HG03558 (cell line): Measurements from ENCODE around the gene SLX4IP.

Experiments
- ATAC-seq: cut with Tn5 transposase; IDR thresholded peaks from one replicate; pipeline ENCODE4 v1.9.1; 2021; ENCODE audit warnings: moderate number of reproducible peaks; ENCODE audit not compliant: unreplicated experiment; ENCODE audit errors: extremely low read depth

SLX4IP gene

DNA sequence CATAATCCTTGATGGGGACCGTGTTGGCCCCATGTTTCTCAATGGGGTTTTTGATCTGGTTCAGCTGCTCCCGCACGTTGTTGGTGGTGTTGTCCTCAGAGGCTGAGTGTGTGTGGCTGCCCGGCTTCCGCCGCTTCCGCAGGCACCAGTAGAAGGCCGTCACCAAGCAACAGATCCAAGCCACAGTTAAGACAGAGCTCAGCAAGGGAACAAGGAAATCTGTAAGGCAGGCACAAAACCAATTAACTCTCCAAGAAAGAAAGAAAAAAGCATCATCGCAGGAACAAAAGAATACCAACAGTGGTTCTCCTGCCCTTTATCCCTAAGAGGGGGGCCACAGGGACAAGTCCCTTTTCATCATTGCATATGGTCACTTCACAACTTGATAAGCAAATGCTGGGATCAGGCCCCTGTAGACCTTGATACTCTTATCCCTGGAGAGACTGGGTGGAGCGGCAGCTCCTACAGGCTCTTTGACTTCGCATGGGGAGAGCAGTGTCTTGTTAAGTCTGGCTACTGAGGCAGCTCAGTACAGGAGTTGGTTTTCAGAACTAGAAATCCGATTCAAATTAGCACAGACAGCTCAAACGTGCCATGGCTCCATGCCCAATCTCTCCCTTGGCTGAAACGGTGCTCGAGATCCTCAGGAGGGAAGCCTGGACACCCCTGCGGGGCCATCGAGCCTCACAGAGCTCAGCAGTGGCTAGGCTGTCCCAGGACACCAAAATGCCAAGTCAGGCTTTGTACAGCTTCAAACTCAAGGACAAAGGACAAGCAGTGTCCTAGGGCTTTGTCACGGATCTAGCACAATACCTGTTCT is 204.8 kb downstream of the SLX4IP start:
- ATAC-seq: no peak

DNA sequence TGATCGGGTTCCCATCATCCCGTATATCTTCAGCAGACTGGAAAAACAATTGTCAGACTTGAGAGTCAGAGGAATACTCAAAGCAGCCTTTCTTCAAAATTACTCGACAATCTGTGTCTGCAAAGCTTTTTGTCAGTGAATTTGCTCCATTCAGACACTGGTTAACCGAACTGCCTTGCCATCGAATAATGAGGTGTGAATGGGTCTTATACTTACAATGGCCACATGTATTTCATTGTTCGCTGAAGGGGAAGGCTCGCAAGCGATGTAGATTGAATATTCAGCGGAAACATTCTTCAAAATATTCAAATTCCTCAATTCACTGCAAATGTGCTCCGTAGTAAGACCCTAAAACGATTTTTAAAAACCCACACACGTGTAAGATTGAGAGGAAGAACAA is 205.8 kb downstream of the SLX4IP start:
- no peak for ATAC-seq

DNA sequence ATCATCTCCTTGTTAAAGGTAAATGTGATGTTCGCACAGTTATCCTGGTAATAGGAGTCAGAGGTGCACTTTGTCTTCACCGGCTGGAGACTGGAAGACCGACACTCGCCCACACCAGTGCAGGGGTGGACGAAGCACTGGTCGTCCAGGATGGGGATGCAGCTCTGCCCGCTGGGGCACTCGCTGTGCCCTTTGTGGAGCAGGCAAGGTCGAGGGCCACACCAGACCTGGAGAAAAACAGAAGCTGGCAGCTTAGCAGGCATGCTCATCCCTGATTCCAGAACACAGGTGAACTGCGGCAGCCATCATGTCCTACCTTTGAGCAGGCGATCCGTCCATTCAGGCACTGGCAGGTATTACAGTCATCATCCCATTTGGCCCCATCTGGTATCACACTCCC is 206.4 kb downstream of the SLX4IP start:
- no peak for ATAC-seq

DNA sequence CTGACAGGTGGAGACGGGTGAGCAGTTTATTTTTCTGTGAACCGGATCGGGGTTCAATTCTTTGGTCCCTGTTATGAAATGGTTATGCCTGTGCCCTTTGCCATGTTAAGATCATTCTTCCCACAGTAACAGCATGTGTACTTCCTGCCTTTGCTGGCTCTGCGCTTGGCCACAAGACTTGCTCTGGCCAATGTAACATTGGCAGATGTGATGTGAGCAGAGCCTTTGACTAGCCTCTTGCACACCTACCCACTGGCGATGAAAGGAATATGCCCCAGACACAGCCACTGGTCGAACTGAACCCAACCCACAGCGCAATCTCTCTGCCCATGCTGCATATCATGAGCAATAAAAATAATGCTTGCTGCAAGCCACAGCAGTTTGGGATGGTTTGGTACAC is 206.8 kb downstream of the SLX4IP start:
- no peak for ATAC-seq

DNA sequence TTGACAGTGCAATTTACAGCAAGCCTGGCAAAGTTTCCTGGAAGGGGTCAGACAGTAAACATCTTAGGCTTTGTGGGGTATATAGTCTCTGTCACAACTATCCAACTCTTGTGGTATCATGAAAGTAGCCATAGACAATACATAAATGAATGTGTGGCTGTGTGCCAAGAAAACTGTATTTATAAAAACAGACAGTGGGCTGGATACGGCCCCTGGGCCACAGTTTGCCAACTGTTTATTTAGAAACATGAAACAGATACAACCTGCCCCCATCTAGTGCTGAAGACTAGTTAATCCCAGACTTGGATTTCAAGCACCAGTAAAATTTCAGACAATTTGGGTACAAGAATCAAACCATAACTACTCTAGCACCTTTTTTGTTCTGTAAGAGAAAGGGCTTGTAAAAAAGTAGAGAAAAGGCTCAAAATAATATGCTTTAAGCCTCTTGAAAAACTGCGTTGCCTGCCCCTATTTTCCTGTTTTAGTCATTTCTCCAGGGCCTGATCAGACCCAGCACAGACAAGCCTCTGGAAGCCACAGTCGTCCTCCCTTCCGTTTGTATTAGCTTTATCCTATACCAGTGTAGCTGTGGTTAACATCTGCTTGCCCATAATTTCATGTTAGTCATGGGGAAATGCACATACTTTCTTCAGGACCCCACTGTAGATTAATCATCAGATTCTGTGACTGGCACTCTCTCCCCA is 207.9 kb downstream of the SLX4IP start:
- ATAC-seq: no peak

DNA sequence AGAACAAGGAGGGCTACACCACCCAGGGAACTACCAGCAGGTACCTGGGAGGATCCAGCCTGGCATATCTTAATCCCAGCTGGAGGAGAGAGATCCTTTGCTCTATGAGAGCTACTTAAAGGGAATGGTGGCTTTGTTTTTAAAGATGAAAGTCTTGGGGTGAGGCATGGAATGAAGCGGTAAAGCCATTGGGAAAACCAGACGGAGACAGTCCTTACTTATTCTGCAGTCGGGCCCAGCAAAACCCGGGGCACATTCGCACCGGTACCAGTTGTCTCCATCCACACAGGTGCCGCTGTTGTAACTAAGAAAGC is 208.4 kb downstream of the SLX4IP start:
- ATAC-seq: no peak

DNA sequence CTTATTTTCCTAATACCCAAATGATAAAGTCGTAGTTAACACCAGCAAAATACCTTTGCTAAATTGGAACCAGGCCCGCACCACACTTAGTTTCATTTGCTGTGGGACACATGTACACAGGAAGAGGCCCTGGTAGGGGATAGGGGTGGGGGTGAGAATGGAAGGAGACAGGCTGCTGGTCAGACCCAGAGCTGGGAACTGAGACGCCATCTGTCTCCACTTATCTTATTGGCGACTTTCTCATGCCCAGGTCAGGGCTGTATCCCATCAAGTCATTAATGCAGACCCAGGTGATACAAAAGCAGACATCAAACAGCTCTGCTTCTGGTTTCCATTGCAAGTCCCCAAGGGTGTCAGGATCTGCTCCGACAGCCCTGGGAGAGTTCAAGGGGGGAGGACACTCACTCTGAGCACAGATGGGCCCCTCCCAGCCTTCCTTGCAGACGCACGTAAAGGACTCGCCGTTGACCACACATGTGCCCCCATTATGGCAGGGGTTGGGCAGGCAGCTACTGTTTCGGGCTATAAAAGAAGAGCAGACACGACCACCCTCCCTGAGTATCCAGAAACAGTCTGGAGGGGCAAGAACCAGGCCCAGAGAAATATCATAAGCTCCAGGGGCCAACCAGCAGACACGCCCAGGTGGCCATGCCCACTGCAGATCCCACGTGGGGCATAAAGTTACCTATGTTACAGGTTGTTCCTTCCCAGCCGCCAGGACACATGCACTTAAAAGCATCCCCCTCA is 209.5 kb downstream of the SLX4IP start:
- ATAC-seq: no peak

DNA sequence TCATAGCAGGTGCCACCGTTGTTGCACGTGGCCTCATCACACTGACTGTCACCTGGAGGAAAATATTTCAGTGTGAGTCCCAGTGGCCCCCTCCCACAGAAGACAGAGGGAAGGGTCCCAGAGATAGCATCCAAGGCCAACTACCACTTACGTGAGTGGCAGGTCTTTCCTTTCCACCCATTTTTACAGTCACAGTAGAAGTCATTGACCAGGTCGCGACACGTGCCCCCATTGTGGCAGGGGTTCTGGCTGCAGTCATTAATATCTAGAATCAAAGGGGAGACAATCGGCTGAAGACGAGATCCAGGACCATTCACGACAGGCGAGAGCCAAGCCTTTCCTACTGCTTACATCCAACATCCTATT is 210.1 kb downstream of the SLX4IP start:
- ATAC-seq: no peak

DNA sequence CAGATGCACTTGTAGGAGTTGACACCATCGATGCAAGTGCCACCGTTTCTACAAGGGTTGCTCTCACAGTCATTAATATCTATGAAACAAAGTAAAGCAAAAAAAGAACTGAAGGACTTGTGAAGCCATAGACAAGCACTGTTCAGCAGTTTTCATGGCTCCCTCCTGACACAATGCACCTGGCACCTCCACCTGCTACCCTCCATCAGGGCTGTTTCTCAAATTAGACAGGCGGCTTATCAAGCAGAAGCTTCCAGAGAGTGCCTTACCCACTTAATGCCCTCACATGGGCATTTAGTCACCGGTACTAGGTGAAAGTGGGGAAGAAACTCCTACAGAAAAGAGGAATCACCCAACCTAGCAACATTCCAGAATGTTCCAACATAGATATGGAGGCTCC is 210.9 kb downstream of the SLX4IP start:
- no peak for ATAC-seq

DNA sequence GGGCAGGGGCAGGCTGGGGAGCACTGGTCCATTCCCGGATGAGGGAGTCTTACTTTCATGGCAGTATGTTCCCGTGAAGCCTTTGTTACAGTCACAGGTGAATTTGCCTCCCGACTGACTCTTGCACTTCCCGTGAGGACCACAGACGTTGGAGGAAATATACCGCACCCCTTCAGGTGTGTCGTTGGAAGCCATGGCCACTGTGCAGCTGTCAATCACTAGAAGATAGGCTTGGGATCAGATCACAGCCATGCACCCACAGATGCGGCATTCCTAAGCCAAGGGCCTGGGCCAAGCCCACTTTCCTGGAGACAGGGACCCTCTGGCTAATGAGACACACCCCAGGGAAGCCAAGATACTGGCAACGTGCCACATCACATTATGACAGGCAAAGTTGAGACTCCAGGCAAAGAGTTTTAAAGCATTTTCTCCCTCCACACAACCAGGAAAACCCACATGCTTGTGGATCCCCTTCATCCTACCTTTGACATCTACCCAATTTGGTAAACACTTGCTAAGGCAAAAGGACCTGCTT is 211.8 kb downstream of the SLX4IP start:
- ATAC-seq: no peak

DNA sequence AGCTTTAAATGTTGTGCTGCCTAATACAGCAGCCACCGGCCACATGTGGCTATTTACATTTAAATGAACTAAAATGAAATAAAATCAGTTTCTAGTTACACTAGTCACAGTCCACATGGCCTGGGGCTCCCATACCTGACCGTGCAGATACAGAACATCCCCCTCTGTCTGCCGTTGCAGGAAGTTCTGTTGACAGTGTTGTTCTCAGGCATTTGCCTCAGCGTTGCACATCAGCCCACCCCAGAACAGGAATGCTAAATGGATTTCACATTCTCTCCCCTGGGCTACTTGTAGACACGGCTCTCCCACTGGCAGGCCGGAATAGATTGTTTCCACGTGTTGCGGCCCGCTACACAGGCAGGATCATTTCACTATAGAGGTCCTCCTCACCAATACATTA is 212.4 kb downstream of the SLX4IP start:
- ATAC-seq: no peak

DNA sequence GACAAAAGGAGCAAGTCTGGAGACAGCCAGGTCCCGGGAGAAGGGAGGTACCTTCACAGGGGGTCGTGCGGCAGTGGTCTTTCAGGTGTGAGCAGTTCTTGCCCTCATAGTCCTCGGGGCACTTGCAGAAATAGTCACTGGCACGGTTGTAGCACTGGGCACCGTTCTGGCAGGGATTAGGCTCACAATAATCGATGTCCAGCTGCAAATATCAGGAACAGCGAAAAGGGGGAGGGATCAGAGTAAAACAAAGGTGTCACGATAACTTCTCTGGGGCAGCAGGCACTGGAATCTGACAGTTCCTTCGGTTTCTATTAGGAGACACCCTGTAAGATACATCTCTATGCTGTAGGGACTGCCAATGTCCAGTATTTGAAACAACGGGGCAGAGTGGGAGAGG is 212.8 kb downstream of the SLX4IP start:
- no peak for ATAC-seq

DNA sequence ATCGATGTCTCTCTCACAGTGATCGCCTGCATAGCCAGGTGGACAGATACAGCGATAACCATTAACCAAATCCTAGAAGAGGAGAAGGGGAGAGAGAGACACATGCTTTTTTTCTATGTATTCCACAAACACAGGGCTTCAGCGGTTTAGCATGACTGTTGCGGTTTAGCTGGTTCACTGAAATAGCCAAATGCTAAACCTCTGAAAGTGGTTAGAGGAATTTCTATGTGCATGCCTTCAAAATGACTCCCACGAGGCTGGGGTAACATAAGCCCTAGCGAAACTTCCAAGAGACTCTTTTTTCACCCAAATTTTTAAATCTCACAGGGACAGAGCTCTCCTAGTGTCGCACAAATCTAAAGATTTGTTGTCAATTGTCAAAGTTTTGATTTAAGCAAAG is 213.5 kb downstream of the SLX4IP start:
- no peak for ATAC-seq

DNA sequence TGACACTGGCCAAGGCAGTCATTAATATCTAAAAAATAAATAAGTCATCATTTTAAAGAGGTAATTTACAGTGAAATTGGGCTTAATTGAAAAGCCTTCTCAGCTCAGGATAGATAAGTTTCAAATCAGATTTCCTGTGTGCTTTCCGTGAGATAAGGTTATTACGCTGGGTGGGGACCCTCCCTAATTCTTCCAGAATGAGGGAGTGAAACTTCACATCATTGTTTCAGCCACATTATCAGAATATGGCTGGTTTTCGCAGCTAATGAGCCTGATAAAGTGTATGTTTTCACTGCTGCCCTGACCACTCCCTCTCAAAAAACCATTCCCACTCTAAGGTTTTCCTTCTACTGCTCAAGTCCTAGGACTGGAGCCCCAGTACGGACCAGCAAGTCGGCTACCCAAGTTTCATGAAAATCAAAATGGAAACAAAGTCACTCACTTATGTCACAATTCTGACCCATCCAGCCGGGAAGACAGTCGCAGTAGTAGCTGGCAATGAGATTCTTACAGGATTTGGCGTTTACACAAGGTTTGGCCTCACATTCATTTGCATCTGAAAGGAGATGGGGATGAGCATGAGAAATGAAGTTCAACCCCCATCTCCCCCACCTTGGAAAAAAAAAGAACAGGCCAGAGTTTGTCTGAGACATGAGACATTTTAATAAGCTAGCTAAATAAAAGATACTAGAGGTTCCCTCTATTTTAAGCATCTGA is 214.1 kb downstream of the SLX4IP start:
- no peak for ATAC-seq

DNA sequence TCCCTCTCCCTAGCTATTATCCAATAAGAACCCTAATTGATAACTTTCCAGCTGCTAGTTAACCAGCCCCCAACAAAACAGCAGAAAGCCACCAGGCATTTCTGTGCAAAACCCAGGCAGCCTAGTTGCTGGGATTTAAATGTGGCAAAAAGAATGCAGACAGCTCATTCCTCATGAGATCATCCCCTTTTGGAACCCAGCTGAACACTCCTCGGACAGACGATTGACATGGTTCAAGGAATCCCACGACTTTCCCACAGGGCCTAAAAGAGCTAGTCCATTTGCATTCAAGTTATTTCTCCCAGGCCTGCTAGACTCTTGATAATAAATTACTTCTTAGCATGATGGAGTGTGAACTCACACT is 214.7 kb downstream of the SLX4IP start:
- ATAC-seq: no peak

DNA sequence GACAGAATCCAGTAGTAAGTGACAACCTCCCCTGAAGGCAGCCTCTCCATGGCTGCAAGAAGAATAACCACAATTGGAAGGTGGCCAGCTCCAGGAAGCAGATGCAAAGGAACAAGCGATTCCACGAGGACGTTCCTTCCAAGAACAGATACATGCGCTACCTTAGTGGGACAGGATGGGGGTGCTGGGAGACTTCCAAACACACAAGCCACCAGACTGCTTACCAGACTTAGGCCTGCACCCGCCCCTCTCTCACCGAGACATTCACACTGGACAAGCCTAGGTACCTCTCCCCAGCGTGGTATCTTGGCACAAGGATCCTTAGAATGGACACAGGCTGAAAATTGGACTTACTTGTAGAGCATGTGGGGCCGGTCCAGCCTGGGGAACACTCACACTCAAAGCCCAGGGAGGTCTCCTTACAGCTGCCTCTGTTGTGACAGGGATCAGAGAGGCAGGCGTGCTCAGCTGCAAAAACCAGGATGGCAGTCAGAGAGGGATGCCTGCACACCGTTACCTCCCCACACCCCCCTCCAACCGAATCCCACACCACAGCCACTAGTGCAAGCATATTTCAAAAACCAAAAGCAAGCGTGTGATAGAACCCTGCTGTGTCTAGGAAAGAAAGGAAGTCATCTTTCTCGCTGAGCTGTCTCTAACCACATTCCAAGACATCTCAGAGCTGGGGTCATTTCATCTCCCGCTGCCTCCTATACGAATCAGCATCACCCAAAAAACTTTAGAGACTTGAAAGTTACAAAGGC is 216.3 kb downstream of the SLX4IP start:
- ATAC-seq: no peak

DNA sequence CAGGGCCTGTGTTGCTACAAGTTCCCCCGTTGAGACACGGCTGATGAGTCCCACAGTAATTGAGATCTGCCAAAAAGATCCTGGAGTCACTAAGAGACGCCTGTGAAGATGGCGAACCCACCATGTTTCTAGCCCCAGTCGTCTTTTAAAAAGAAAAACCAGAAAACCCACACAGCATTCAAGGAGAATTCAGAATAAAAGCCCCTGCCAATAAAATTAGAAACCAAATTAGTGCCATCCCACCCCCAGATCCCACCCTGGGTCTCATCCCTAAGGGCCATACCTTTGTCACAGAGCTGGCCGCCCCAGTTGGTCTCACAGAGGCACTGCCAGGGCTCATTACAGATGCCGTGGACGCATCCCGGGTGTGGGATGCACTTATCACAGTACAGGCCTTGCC is 217.1 kb downstream of the SLX4IP start:
- no peak for ATAC-seq

DNA sequence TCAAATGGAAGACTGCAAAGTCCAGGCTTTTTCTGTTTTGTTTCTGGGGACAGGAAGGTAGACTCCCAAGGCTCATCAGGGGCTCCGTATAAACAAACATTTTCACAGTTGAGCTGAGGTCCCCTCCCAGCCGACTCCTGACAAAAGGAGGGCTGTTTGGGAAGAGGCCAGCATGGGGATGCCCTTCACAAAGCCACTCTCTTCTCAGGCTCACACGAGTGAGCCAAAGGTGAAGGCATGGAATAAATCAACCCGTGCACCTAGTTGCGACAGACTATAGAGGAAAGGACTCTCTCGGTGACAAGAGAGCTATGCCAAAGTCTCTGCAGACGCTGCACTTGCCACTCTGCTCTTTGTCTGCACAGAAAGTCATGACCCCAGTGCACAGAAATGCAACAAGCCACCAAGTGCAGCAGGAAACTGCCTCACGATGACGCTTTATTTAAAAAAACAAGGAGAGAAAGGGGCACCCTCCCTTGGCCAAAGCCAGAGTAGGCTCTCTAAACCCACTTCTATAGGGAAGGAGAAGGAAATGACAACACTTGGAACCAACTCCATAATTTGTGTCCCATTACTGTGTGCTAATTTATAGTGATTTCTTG is 217.7 kb downstream of the SLX4IP start:
- no peak for ATAC-seq

DNA sequence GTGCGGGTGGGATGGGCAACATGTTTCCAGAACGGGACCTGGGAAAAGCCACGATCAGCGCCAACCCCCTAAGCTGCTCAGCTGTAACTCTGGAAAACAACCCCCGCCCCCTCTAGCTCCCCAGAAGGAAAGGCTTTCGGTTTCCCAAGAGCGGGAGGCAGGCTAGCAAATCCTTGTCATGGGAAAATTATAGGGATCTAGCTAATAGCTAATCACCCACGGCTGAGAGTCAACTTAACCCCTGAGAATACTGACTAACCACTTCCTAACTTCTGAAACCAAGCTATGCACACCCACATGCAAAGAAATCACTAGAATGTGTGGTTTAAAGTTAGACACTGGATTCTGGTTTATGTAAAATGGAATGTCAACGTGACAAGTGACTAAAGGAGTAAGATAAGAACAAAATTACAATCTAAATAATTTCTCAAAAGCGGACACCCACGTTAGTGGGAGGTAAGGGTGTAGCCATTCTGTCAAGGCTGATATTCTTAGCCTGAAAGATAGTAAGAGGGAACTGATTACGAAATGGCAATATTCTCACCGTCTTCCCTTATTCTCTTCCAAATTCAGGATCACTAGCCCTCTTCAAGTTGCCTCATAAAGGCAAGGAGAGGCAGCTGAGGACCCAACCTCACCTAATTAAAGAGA is 218.6 kb downstream of the SLX4IP start:
- ATAC-seq: no peak
